Measurements from ENCODE around the gene GHR.
"Not testable (repeated sequence)": the region's sequence is repeated elsewhere in the genome, so short reads cannot be mapped to it uniquely, and the experiment has no call there.

Gene GHR

DNA sequence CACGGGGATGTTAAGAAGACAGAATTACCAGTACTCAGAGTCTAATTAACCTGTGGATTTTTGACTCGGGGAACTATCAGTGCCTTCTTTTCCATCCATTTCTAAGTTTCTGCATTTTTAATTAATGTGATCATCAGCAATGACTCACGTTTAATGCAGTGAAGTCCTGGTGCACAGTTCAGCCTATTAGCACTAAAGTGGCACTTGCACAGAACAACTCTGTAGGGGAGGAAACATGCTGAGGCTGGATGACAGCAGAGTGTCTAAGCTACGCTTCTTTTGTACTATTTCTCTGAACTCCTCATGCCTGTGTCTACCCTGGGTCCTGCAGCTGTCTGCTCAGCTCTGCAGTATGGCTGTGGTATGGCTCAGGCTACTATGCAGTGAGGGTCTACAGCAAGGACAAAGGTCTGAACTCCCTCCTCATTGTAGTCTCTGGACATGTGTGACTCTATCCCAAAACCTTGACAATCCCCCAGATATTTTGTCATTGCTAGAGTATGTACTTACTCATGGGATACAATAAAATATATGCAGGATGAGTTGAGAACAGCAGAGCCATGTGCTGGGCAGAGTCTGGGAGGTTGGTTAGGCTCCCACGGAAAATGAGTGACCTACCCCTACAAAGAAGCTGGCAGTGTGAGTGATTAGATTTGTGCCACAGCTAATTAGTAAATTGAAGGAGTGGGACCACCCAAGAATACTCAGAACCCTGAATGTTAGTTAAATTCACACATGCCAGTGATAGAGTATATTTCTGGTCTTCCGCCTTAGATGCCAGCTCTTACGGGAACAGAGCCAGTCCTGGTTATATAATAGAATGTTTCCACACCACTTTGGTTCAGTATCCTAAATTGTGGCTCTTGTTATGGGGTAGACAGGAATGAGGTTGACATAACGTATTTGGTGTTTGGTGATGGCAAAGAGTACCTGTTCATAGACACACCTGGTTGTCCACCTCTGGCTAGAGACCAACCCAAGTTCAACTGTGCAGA is 148.0 kb downstream of the GHR start:
- FAIRE-seq: no peak

DNA sequence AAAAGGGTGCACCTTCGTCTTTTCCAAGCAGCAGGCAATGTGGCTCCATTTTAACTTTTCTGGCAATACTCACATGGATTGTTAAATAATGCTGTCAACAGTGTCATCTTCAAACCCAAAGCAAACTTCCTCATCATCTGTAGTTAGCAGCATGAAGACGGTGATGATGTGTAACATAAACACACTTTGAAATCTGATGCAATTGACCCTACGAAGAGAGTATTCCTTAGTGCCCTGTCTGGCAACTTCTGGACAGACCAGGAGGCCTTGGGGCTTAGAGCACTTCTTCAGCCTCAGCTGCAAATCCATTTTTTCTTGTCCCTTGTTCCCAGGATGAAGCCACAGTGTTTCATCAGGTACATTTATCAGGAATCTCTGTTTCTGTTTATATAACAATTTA is 149.1 kb downstream of the GHR start:
- no peak for FAIRE-seq

DNA sequence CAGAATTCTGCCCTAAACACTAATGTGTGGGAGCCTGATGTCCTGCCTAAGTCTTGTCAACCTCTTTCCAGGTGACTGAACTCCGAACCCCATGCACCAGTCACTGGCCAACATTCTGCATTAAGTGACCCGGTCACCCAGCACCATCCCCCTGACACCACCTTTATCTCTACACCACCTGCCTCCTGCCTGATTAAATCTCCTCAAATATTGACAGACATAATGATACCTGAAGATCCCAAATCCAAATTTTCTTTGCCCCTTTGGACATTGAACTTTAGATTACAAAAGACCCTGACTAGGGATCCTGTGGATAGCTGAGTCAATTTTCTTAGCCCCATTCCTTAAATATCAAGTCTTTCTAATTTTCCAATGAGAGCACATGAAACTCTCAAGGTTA is 150.1 kb downstream of the GHR start:
- no peak for FAIRE-seq

DNA sequence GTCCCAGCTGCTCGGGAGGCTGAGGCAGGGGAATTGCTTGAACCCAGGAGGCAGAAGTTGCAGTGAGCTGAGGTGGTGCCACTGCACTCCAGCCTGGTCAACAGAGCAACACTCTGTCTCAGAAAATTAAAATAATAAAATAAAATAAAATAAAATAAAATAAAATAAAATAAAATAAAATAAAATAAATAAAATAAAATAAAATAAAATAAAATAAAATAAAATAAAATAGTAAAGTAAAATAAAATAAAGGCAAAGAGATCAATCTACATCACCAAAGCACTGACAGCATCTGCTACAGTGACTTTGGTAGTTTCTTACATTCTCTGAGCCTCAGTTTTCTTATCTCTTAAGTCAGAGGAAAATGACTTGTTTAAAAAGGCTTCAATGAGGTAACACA is 152.7 kb downstream of the GHR start:
- not testable (repeated sequence) for FAIRE-seq

DNA sequence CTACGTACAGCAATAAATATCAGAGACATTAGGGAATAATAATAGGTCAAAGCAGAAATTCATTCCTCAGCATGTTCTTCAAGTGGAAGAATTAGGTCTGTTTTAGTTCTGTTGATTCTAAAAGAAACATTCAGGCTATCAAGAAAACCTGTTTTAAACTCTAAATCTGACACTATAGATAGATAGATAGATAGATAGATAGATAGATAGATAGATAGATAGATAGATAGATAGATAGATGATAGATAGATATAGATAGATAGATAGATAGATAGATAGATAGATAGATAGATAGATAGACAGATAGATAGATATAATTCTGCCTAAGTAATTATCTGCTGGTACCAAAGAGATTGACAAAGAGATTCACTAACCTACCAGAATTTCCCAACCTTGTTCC is 155.7 kb downstream of the GHR start:
- not testable (repeated sequence) for FAIRE-seq

GRCh38 chr5:42579320-42579719 is 156.1 kb downstream of the GHR start:
- no peak for FAIRE-seq

- no peak for FAIRE-seq
These were observed 158.6 kb downstream of the GHR start for GRCh38 chr5:42581845-42582244.

- no peak for FAIRE-seq
These were observed 159.5 kb downstream of the GHR start for GRCh38 chr5:42582723-42583122.

GRCh38 chr5:42583322-42583721 is 160.1 kb downstream of the GHR start:
- FAIRE-seq: no peak

DNA sequence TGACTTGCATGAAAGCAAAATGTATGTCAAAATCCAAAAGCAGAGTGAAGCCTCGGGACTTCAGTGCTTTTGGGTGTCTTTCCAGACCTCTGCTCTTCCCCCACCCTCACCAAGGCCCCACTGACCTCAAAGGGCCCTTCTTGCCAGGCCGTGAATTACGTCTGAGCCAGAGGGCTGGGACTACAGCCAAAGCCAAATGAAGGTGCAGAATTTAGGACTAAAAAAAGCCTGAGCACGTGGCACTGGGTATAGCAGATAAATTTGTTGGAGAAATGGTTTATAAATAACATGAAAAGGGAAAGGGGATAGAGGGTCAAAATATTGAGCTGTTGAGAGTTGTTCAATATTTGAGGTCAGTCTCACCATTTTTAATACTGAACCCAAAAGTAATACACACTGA is 163.4 kb downstream of the GHR start:
- no peak for FAIRE-seq

DNA sequence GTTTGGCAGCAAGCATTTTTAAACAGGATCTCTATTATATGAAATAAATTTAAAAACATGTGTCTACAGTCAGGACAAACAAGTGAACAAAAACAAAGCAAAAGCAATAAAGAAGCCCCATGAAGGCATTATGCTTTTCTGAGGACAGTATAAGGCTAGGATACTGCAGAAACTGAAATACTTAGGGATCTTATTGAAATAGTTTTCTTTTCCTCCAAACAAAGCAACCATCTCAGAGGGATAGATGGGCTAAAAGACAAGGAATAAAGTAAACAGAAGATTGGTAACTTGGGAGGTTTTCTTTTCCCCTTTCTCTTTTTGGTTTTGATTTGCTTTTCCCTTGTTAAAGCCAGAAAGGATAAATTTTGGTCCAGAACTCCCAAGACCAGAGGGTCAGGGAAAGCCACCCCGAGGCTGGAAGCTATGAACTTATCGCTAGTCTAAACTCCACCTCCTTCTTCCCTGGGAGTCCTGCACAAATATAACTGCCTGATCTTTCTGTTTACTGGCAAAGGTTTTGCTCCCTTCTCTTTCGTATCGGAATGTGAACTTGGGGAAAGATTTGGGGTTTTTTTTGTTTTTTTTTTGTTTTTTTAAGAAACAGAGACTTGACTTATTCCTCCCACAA is 164.0 kb downstream of the GHR start:
- FAIRE-seq: no peak

DNA sequence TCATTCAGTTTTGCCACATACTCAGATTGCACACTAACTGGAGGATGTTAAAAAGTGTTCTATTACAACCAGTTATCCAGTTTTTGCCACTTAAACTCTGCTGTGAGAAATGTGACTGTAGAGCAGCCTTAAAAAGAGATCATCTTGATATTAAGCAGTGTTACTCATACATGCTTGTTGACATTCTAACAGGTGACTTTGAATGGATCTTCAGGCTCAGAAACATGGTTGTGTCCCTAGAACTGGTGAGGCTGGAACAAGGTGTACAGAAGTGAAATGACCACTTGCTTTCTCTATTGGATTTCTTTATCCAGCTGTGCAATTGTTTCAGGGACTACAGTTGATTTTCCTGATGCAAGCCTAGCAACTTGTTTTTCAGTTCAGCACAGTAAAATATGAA is 167.3 kb downstream of the GHR start:
- no peak for FAIRE-seq

DNA sequence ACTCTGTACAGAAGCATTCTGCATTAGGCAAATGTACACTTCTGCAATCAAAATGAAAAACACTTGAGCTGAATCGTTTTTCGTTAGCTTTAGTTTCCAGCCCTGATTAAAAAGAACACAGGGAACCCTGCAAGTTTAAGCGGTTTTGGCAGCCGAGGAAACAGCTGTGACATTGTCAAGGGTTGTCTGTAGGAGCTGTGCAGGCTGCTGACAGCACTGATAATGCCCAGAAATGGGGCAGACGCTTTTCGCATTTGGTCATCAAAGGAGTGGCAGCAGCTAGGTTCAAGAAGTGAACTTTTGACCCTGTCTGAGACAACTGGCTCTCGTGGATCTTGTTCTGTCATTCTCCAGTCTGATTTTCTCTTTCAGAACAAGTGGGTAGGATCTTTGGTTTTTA is 167.8 kb downstream of the GHR start:
- no peak for FAIRE-seq

DNA sequence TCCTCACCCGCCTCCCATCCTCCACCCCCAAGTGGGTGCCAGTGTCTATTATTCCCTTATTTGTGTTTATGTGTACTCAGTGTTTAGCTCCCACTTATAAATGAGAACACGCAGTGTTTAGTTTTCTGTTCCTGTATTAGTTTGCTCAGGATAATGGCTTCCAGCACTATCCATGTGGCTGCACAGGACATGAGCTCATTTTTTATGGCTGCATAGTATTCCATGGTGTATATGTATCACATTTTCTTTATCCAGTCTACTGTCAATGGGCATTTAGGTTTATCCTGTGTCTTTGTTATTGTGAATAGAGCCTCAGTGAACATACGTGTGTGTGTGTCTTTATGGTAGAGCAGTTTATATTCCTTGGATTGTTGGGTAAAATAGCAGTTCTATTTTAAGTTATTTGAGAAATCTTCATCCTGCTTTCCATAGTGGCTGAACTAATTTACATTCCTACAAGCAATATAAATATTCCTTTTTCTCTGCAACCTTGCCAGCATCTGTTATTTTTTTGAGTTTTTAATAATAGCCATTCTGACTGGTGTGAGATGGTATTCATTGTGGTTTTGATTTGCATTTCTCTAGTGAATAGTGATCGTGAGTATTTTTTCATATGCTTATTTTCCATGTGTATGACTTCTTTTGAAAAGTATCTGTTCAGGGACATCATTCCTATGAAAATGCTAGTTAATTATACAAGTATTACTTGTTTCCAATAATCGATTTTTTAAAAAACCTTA is 169.3 kb downstream of the GHR start:
- no peak for FAIRE-seq

DNA sequence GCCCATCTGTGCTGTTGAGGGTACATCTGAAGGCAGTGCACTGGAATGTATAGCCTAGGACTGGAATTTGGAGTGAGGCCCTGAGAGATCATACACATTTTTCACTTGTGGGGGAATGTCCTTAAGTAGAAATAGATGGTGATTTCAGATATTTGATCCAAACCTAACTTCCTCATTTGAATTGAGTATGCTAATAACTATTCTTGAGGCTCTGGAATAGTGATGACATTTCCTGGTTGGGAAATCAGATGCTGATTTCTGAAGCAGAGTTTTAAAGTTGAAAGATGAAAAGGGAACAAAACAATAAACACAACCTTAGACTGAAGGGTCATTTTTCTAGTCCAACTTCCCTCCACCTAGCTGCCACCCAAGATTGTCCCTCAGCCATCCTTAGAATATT is 170.4 kb downstream of the GHR start:
- no peak for FAIRE-seq

GRCh38 chr5:42595597-42595996 is 172.4 kb downstream of the GHR start:
- FAIRE-seq: no peak

DNA sequence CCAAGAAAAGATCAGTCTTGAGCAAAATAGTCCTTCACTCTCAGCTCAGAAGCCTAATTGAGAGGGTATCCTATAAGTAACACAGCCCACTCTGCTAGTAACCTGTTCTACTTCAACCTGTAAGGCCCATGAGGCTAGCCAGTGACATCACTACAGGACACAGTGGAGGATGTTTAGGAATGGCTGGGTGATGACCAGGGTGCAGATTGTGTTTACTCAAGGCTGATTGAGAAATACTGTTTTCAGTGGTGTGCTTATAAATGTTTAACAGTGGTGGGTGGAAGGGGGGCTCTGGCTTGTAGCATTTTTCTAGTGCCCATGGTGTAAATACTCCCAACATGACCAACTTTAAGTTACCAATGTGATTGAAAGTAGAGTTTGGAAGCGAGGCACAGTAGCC is 173.6 kb downstream of the GHR start:
- no peak for FAIRE-seq

DNA sequence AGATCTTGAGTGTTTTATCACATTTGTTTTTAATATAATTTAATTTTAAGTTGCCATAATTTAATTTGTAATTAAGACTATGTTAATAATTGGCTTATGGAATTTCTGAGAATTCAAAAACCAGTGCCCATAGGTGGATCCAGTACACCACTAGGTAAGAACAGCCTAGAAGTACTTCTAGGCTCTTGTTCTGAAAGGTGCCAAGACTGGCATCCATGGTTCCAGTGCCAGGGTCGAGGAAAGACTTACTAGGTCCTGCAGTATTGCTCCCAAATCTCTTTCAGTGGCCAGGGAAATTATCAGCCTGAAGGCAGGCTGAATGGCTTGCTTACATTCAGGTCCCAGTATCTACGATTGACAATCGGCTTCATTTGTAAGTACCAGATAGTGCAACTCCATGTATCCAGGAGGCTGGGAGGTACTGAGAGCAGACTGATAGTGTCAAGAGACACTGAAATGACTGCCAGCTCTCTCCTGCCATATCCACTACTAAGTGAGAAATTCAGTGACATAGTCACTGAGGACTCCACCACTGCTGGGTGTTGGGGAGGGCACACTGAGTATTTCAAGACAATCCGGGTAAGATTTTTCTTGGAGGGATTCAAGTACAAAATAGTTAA is 174.2 kb downstream of the GHR start:
- no peak for FAIRE-seq

DNA sequence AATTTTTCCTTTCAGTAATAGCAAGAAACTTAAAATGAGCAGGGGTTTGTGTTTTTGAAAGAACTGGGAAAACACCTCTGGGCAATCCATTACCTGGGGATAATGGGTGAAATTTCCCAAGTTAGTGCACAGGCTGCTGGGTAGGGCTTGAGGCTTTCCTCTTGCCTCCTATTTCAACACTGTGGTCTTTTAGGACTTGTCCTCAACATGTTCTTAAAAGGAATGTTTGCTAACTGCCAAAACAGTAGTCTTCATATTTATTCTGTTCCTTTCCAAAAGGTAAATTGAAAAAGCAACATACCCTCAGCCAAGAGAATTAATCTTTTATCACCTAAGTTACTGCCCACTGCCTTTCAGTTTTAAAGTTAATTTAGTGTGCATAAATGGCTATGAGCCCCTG is 175.1 kb downstream of the GHR start:
- no peak for FAIRE-seq

- FAIRE-seq: no peak
These were observed 175.9 kb downstream of the GHR start for GRCh38 chr5:42599106-42599505.

DNA sequence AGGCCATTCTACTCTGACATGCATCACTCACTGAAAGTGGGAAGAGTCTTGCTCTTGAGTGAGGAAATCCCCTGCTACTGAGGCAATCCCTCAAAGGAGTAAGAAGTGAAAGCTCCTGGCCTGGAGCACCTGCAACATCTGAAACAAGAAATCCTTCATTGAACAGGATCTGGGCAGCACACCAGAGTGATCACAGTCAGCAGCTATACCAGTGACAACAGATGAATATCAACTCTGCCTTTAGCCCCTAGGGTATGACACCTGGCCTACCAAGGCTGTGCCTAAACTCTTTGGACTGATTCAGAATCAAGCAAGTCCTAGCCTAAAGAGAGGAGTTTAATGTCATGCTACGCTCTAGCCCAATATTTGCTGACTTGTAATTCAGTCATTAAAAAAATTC is 177.2 kb downstream of the GHR start:
- FAIRE-seq: no peak

GRCh38 chr5:42604171-42604711 is 181.0 kb downstream of the GHR start:
- no peak for FAIRE-seq

DNA sequence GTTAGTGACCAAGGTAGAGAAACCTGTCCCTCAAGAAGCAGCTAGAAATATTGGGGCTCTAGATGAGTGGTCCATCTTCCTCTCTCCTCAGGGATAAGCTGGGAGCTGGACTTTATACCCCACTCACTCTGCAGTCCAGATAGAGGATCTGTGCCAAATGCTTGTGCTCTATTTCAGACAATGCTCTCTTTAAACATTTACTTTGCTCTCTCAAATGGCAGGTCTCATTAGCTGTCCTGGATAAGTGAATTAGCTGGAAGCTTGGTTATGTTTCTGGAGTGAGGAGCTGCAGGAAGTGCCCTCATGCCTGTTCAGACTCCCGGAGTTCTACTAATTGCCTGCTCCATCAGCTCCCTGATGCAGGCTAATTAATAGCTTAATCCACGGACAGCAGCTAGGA is 182.3 kb downstream of the GHR start:
- no peak for FAIRE-seq
